ENCODE measurements around the gene BABAM2. TPM values are rescaled to one million over a fixed set of nuclear protein-coding genes. Genes with fewer than 3 reads are reported as not detected.

The BABAM2 gene
- total and polyA plus RNA-seq, 9 of the 15 experiments (the other 6 are each of a cell fraction or from before 2014, with no cell fraction given), result 10.9 to 37.4 (median 25.6) TPM

- Histone ChIP-seq H3K36me3 (ENCODE audit: control insufficient read depth, insufficient read depth, low read length) (no peaks in the 10 kb centered on the region), H2AFZ (ENCODE audit: low read depth, low read length) (no peak overlapping the region), H3K9me3 (replicated peaks; ENCODE audit: control insufficient read depth, insufficient read depth, low read depth, low read length) (no peaks in the 10 kb centered on the region), H3K79me2 (ENCODE audit: control insufficient read depth, insufficient read depth, low read length) (no peaks in the 10 kb centered on the region), H3K9me1 (ENCODE audit: control insufficient read depth, insufficient read depth, low read length) (no peaks in the 10 kb centered on the region), H3K27ac (ENCODE audit: extremely low read depth, low read depth, low read length) (no peak overlapping the region), H3K9ac (ENCODE audit: insufficient read depth in 1 of 2, low read depth in 2 of 2, low read length in 2 of 2) (no peak overlapping the region), H3K4me2 (ENCODE audit: insufficient read depth, low read length) (no peak overlapping the region), H3K4me1 (replicated peaks in 1 of 2; ENCODE audit: control insufficient read depth in 2 of 2, insufficient read depth in 2 of 2, low read length in 2 of 2) (no peaks in the 10 kb centered on the region; a peak in 1 of 5 replicates), H3K4me3 (no peak overlapping the region), H4K20me1 (replicated peaks; ENCODE audit: control insufficient read depth, insufficient read depth, low read length) (no peaks in the 10 kb centered on the region), H3K27me3 (ENCODE audit: control insufficient read depth in 2 of 2, insufficient read depth in 2 of 2, low read length in 2 of 2) (no peaks in the 10 kb centered on the region)
- TF ChIP-seq NR2C2 (CRISPR knock-in tag; IDR thresholded peaks at IDR 0.05) (no peak), NR2C2 (tag; IDR thresholded peaks at IDR 0.05) (peak; percentile 26; the same call in 1 of the 2 replicates), GTF2A2 (tag; IDR thresholded peaks at IDR 0.05) (no peak), ZNF766 (CRISPR knock-in tag; conservative IDR thresholded peaks at IDR 0.05) (no peak), NRF1 (conservative IDR thresholded peaks at IDR 0.05 in 1 of 2, IDR thresholded peaks at IDR 0.05 in 1 of 2) (peak in 1 of 2 experiments; percentile 21; a peak in 2 of 4 replicates)
- BruUV-seq (replicated peaks), result no TSS peak
- DNase-seq (ENCODE audit: extremely low read depth in 1 of 4, low spot score in 3 of 4) (peak in 1 of 4 experiments; percentile 31), ATAC-seq (no peak; the same call in 2 of the 3 replicates), FAIRE-seq (no peak)
- in situ Hi-C loops (cut with MboI) (no loop called here), intact Hi-C loops (cut with micrococcal nuclease) (no loop called here)
- CTCF ChIA-PET (ENCODE audit: low intra/inter-chr PET ratio), result no interaction called here
- POLR2A ChIA-PET, result interaction anchor here (0.7 kb wide), 1 partner anchor 10 kb away, joined by 3 read pairs; no protein-coding TSS in a partner anchor
- 30% methylated on average over 9 of the region's 9 CpGs for WGBS (ENCODE audit: insufficient coverage, low coverage, missing lambda C conversion rate)
These were observed 131.4 kb downstream of the BABAM2 start for GRCh38 chr2:28021898-28022297.

- Histone ChIP-seq H3K36me3 (ENCODE audit: control insufficient read depth, insufficient read depth, low read length) (no peaks in the 10 kb centered on the region), H2AFZ (ENCODE audit: low read depth, low read length) (no peak overlapping the region), H3K4me1 (replicated peaks in 1 of 2; ENCODE audit: control insufficient read depth in 2 of 2, insufficient read depth in 2 of 2, low read length in 2 of 2) (no peaks in the 10 kb centered on the region; a peak in 1 of 5 replicates), H3K27ac (ENCODE audit: extremely low read depth, low read depth, low read length) (no peak overlapping the region), H3K79me2 (ENCODE audit: control insufficient read depth, insufficient read depth, low read length) (no peaks in the 10 kb centered on the region), H3K9me1 (ENCODE audit: control insufficient read depth, insufficient read depth, low read length) (no peaks in the 10 kb centered on the region), H3K9ac (ENCODE audit: insufficient read depth in 1 of 2, low read depth in 2 of 2, low read length in 2 of 2) (no peak overlapping the region), H3K27me3 (ENCODE audit: control insufficient read depth in 2 of 2, insufficient read depth in 2 of 2, low read length in 2 of 2) (no peaks in the 10 kb centered on the region), H3K9me3 (replicated peaks; ENCODE audit: control insufficient read depth, insufficient read depth, low read depth, low read length) (no peaks in the 10 kb centered on the region), H3K4me3 (no peak overlapping the region), H3K4me2 (ENCODE audit: insufficient read depth, low read length) (no peak overlapping the region), H4K20me1 (replicated peaks; ENCODE audit: control insufficient read depth, insufficient read depth, low read length) (no peaks in the 10 kb centered on the region)
- POLR2A ChIA-PET, result interaction anchor here (0.6 kb wide), 1 partner anchor 176 kb away, joined by 3 read pairs; no protein-coding TSS in a partner anchor
- DNase-seq (ENCODE audit: extremely low read depth in 1 of 4, low spot score in 3 of 4), result no peak
- no peak for ATAC-seq
- CTCF ChIA-PET (ENCODE audit: low intra/inter-chr PET ratio), result no interaction called here
- no peak for FAIRE-seq
- intact Hi-C loops (cut with micrococcal nuclease), result no loop called here
- in situ Hi-C loops (cut with MboI), result no loop called here
- 87% methylated on average over 4 of the region's 4 CpGs for WGBS (ENCODE audit: insufficient coverage, low coverage, missing lambda C conversion rate)
- BruUV-seq (replicated peaks), result no TSS peak
- TF ChIP-seq CGGBP1 (CRISPR knock-in tag; IDR thresholded peaks at IDR 0.05), result no peak
- no peak for TF ChIP-seq RNF2 (IDR thresholded peaks at IDR 0.05)
- no peak for TF ChIP-seq SIRT6 (IDR thresholded peaks at IDR 0.05; ENCODE audit: low read depth, low read length)
- no peak for TF ChIP-seq NFIX (CRISPR knock-in tag; IDR thresholded peaks at IDR 0.05; ENCODE audit: low read depth)
- TF ChIP-seq TOE1 (IDR thresholded peaks at IDR 0.05; ENCODE audit: borderline replicate concordance), result no peak
- TF ChIP-seq TOE1 (CRISPR knock-in tag; IDR thresholded peaks at IDR 0.05; ENCODE audit: borderline replicate concordance, low read depth), result no peak
- no peak for TF ChIP-seq ARID2 (IDR thresholded peaks at IDR 0.05)
- TF ChIP-seq NKRF (IDR thresholded peaks at IDR 0.05; ENCODE audit: borderline replicate concordance), result no peak
- TF ChIP-seq EWSR1 (IDR thresholded peaks at IDR 0.05; ENCODE audit: borderline replicate concordance, low read depth, partially characterized antibody), result no peak
- no peak for TF ChIP-seq KHSRP (IDR thresholded peaks at IDR 0.05)
- TF ChIP-seq HDAC2 (IDR thresholded peaks at IDR 0.05), result no peak
These were observed 134.6 kb downstream of the BABAM2 start for GRCh38 chr2:28025123-28025522.
